HG03097 (cell line): Measurements from ENCODE around the gene WDR37.

ENCODE experiments used
- ATAC-seq: cut with Tn5 transposase; IDR thresholded peaks from one replicate; pipeline ENCODE4 v1.9.1; 2021; ENCODE audit not compliant: unreplicated experiment, low FRiP score

The WDR37 gene

DNA sequence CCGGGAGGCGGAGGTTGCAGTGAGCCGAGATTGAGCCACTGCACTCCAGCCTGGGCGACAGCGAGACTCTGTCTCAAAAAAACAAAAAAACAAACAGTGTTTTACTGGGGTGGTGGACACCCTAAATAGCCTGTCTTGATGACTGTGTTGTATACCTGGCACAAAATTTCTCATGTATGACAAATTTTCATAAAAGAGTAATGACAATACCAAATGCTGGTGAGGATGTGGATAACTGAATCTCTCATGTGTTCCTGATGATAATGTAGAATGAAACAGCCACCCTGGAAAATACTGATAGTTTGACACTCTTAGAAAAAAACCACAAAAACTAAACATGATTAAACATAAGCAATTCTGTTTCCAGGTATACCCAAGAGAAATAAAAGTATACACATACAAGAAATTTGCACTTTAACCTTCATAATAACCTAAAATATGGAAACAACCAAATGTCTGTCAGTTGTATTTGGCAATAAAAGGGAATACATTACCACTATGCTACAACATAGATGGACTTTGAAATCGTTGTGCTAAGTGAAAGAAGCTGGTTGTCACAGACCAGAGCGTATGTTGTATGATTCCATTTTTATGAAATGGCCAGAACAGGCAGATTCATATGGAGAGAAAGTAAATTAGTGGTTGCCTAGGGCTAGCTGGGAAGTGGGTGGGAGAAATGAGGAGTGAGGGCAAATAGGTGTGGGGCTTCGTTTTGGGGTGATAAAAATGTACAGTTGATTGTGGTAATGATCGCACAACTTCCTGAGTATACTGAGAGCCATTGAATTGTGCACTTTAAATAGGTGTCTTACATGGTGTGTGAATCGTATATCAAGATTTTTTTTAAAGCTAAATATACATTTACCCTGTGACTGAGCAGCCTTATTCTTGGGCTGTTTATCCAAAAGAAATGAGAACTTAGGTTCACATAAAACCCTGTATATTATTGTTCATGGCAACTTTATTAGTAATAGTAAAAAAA is 12.5 kb downstream of the WDR37 start:
- no peak for ATAC-seq

GRCh38 chr10:1070919-1071318 is 14.7 kb downstream of the WDR37 start:
- no peak for ATAC-seq

DNA sequence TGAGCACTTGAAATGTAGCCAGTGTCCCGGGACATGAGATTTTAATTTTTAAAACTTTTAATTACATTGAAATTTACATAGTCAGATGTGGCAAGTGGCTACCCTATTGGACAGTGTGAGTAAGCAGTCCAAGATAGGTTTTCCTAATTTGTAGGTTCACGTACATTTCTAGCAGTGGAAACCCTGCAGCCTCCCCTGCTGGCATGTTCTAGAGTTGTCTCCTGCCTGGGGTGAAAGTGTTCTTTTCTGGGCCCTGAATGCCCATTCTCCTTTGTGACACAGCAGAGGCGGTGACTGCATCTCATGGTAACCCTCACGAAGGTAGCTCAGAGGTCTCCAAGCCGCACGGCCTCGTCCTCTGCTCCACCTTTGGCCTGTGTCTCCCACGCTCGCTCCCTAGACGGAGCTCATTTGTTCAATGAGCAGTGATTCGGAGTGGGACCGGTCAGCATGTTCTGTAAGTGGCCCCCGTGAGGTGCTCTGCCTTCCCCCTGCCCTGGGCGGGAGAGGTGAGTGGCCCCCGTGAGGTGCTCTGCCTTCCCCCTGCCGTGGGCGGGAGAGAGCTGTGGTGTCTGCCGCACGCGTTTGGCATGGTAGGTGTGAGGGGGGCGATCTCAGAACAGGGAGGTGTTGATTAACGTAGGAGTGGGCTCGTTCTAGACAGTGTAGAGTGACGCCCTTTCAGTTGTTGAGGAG is 18.0 kb downstream of the WDR37 start:
- no peak for ATAC-seq

GRCh38 chr10:1074748-1075308 is 18.6 kb downstream of the WDR37 start:
- no peak for ATAC-seq

DNA sequence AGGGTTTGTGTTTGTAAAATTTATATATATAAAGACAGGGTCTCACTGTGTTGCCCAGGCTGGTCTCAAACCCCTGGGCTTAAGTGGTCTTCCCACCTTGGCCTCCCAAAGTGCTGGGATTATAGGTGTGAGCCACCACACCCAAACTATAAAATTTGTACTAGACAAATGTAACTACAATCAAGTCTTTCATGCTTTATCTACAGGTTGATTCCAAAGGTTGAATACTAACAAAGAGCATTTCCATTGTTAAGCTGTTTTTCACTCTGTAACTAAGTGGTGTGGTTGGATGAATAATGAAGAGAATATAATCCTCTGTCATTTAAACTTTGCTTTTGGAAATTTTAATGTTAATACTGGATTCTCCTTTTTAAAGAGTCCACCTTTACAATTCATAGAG is 22.5 kb downstream of the WDR37 start:
- no peak for ATAC-seq

GRCh38 chr10:1083581-1083980 is 27.4 kb downstream of the WDR37 start:
- no peak for ATAC-seq

- no peak for ATAC-seq
Observed at GRCh38 chr10:1084011-1084950, 28.1 kb downstream of the WDR37 start.

GRCh38 chr10:1085258-1085657 is 29.1 kb downstream of the WDR37 start:
- ATAC-seq, result no peak

DNA sequence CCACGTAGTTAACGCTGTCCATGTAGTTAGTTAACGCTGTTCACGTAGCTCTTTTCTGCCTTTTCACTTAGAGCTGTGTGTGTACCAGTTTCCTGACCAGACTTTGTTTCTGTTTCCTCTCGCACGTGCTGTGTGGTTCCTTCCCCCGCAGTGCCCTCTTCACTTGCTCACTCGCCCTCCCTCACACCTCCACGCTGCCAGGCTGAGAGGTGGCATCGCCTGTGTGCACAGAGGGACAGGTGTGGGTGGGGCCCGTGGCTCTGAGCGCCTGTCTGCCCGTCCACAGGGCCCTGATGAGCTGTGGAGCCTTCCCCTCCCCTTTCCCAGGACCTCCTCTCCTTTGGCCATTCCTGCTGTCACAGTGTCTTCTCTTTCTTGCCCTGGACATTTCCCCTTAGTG is 30.6 kb downstream of the WDR37 start:
- no peak for ATAC-seq

GRCh38 chr10:1089017-1089689 is 33.0 kb downstream of the WDR37 start:
- ATAC-seq, result no peak

DNA sequence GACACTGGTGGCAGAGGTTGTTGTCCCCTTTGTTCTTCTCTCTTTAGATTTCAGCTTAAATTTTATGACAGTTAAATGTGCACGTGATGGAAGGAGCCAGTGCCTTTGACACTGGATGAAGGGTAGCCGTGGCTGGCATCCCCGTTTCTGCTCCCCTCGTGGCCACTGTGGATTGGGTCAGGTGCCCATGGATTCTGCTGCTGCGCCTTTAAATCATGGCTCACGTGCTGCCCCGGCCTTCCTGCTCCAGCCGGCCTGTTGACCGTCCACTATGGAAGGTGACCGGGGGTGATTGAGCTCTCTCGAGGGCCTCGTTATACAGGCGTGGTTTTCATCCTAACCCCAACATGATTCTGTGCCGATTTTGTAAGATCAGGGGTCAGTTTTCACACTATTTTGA is 34.5 kb downstream of the WDR37 start:
- ATAC-seq, result no peak

DNA sequence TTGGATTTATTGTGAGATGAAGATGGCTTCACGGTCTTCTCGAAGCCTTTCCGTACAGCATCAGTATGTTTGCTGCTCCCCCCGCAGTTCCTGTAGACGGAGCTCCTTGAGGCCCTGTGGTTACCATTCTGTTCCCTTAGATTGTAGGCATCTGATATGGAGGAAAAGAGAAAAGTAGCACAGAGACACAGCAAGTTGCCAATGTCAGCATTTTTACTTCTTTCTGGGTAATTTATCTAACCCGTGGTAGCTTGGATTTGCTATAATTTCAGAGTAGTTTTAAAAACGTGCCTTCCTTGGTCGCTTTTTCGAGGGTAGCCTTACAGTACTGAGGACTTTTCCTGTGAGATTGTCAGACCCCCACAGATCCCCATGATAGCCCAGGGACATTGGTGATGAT is 37.5 kb downstream of the WDR37 start:
- ATAC-seq, result no peak

DNA sequence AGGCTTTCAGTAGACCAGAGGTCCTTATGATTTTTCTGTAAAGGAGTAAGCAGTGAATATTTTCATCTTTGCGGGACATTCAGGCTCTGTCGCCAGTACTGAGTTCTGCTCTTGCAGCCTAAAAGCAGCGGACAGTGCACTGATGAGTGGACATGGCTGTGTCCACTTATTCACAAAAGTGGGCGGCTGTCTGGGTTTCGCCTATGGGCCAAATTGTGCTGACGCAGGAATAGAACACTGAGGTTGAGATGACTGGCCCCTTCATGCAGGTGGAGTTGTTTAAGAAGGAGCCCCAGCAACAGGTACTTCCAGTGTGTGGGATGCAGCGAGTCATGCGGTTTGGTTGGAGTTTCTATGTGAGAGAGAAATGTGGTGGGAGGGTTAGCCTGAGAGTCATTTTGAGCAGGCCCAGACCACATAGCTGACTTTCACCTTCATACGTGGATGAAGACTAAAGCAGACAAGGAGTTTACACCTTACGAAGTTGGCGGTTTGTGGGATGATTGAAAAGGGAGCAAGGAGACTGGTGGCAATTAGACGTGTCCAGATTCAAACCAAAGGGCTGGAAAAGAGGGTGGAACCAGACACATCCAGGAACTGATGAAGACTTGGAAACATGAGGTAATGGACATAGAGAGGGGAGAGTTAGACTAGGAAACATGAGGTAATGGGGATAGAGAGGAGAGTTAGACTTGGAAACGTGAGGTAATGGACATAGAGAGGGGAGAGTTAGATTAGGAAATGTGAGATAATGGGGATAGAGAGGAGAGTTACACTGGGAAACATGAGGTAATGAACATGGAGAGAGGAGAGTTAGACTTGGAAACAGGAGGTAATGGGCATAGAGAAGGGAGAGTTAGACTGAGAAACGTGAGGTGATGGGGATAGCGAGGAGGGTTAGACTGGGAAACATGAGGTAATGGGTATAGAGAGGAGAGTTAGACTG is 38.2 kb downstream of the WDR37 start:
- no peak for ATAC-seq

DNA sequence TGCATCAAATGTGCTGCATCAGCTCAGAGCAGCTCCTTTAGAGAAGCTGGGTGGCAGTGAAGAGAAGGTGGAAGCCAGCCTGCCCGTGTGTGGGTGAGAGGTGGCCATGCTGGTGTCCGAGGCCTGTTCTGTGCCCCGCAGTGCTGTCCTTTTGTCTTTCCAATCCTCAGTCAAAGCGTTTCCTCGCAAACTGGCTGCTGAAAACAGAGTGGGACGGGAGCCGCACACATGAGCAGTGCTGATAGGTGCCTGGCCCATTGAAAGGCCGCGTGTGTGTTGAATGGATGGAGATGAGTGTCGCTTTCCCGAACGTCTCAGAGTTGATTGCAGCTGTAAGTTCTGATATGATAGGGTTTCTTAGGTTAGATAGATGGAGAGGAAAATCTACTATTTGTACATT is 39.3 kb downstream of the WDR37 start:
- no peak for ATAC-seq

DNA sequence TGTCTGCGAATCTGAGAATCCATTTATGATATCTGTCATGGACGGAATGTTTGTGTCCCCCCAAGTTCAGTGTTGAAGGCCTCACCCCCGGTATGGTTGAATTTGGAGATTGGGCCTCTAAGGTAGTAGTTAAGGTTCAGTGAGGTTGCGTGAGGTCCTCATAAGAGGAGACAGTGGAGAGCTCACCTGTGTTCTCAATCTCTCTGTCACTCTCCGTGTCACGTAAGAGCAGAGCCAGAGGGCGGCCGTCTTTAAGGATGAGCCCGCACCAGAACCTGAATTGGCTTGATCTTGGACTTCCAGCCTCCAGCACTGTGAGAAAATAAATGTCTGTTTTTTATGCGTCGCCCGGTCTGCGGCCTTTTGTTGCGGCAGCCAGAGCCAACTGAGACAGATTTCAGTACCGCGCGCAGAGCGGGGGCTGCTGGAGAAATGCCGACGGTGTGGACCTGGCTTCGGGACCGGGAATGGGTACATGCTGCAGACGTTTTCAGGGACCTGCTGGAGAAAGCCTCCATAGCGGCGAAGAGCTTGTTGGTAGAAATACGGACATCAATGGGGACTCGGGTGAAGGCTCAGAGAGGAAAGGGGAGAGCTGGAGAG is 40.2 kb downstream of the WDR37 start:
- ATAC-seq, result no peak

- no peak for ATAC-seq
Observed at GRCh38 chr10:1097436-1097835, 41.3 kb downstream of the WDR37 start.

GRCh38 chr10:1100143-1100542 is 44.0 kb downstream of the WDR37 start:
- no peak for ATAC-seq

DNA sequence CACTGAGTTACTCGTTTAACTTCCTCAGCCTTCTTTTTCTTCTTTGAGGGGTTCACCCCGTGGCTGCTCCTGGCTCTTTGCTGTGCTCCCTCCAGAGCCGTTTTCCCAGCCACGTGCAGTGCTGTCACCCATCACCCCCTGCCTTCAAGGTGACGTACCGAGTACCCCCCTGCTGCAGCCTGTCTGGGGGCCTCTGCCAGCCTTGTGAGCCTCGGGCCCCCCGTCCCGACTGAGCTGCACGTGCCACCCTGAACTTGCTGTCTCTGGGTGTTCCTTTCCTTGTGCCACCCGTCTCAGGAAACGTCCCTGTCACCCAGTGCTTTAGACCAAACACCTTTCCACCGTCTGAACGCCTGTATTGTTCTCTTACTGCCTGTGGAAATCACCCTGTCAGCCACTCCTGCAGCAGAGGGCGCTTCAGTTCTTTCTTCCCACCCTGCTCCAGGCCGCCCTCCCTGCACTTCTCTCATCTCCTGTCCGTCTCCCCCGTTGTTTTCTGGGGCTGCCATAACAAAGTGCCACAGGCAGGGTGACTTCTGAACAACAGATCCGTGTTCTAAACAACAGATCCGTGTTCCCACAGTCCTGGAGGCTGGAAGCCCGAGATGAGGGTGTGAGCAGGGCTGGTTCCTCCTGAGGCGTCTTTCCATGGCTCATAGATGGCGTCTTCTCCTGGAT is 44.6 kb downstream of the WDR37 start:
- no peak for ATAC-seq
